ENCODE results near the gene CTIF.

- TF ChIP-seq, protein P1, sequence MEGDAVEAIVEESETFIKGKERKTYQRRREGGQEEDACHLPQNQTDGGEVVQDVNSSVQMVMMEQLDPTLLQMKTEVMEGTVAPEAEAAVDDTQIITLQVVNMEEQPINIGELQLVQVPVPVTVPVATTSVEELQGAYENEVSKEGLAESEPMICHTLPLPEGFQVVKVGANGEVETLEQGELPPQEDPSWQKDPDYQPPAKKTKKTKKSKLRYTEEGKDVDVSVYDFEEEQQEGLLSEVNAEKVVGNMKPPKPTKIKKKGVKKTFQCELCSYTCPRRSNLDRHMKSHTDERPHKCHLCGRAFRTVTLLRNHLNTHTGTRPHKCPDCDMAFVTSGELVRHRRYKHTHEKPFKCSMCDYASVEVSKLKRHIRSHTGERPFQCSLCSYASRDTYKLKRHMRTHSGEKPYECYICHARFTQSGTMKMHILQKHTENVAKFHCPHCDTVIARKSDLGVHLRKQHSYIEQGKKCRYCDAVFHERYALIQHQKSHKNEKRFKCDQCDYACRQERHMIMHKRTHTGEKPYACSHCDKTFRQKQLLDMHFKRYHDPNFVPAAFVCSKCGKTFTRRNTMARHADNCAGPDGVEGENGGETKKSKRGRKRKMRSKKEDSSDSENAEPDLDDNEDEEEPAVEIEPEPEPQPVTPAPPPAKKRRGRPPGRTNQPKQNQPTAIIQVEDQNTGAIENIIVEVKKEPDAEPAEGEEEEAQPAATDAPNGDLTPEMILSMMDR (IDR thresholded peaks at IDR 0.05): no peak
- TF ChIP-seq EP300 (IDR thresholded peaks at IDR 0.05): no peak
These were observed 336.6 kb downstream of the CTIF start for GRCh38 chr18:48875314-48875941.
